SU-DHL-6 (cell line): ENCODE measurements around the gene CLSTN2.

Experiments used
- H2AFZ ChIP-seq: fragments of 200-600 bp; sonication (generic); 2 replicates; pipeline ENCODE4 v1.6.1; 2014; ENCODE audit warnings: low read depth, mild to moderate bottlenecking, moderate library complexity, mixed read lengths, antibody characterized with exemption, low read length; ENCODE audit not compliant: severe bottlenecking
- H3F3A ChIP-seq: fragments of 200-600 bp; shearing (Covaris generic); 2 replicates; pipeline ENCODE4 v1.6.0; 2016; ENCODE audit warnings: antibody characterized with exemption, mild to moderate bottlenecking; ENCODE audit not compliant: insufficient read depth
- H3K27ac ChIP-seq: fragments of 200-600 bp; sonication (generic); 2 replicates; pipeline ENCODE4 v1.5.1; 2016; ENCODE audit warnings: low read depth, mild to moderate bottlenecking, low read length, moderate library complexity, mixed read lengths
- H3K27me3 ChIP-seq: fragments of 200-600 bp; sonication (generic), shearing (Covaris generic); 2 replicates; pipeline ENCODE4 v1.6.0; 2014; ENCODE audit warnings: mild to moderate bottlenecking, low read length
- H3K36me3 ChIP-seq: fragments of 200-600 bp; sonication (generic); 2 replicates; pipeline ENCODE4 v1.6.1; 2014; ENCODE audit warnings: mild to moderate bottlenecking, low read length, mixed read lengths
- H3K4me2 ChIP-seq: fragments of 300-600, 200-600 bp; shearing (Covaris generic), sonication (generic); 2 replicates; pipeline ENCODE4 v1.6.0; 2014; ENCODE audit warnings: low read length, low read depth, mild to moderate bottlenecking; ENCODE audit not compliant: poor library complexity, severe bottlenecking
- H3K4me3 ChIP-seq: fragments of 200-600 bp; sonication (generic); 2 replicates; pipeline ENCODE4 v1.5.1; 2014; ENCODE audit warnings: antibody characterized with exemption, low read length, mild to moderate bottlenecking, mixed read lengths; ENCODE audit not compliant: insufficient read depth, poor library complexity, severe bottlenecking
- H3K79me2 ChIP-seq: fragments of 200-600 bp; sonication (generic); 2 replicates; pipeline ENCODE4 v1.6.1; 2014; ENCODE audit warnings: mild to moderate bottlenecking, low read length, moderate library complexity; ENCODE audit not compliant: insufficient read depth
- H3K9ac ChIP-seq: fragments of 200-600 bp; sonication (generic); 2 replicates; pipeline ENCODE4 v1.7.0; 2014; ENCODE audit warnings: mild to moderate bottlenecking, low read length
- H3K9me2 ChIP-seq: fragments of 200-600 bp; sonication (generic); replicated peaks from 2 replicates; pipeline ENCODE4 v1.6.1; 2014; ENCODE audit warnings: low read length; ENCODE audit not compliant: insufficient read depth
- H3K9me3 ChIP-seq: fragments of 200-600 bp; sonication (generic); 2 replicates; pipeline ENCODE4 v1.6.1; 2014; ENCODE audit warnings: low read length, mixed read lengths; ENCODE audit not compliant: insufficient read depth
- H4K20me1 ChIP-seq: fragments of 200-600 bp; sonication (generic); 2 replicates; pipeline ENCODE4 v1.6.1; 2014; ENCODE audit warnings: low read depth, mild to moderate bottlenecking, antibody characterized with exemption, low read length, moderate library complexity, mixed read lengths
- CTCF ChIP-seq: fragments of 200-600 bp; sonication (generic); IDR thresholded peaks from one replicate; pipeline ENCODE4 v1.5.1; 2017; ENCODE audit warnings: antibody characterized with exemption, mild to moderate bottlenecking, low read length, moderate library complexity; ENCODE audit not compliant: insufficient read depth, poor library complexity, severe bottlenecking
- EZH2phosphoT487 ChIP-seq: fragments of 200-600 bp; sonication (generic), shearing (Covaris generic); conservative IDR thresholded peaks from 2 replicates; pipeline ENCODE4 v1.6.1; 2018; ENCODE audit warnings: mild to moderate bottlenecking, antibody characterized with exemption, low read length, moderate library complexity, mixed read lengths

Gene CLSTN2

GRCh38 chr3:140614001-140614400 lies 679.0 kb downstream of the CLSTN2 start:
- no peak overlapping the region for H3K4me2 ChIP-seq
- no peaks in the 10 kb centered on the region for H3K9me3 ChIP-seq
- no peaks in the 10 kb centered on the region for H3F3A ChIP-seq
- no peak overlapping the region for H3K27ac ChIP-seq
- no peaks in the 10 kb centered on the region for H3K36me3 ChIP-seq
- H3K79me2 ChIP-seq: no peaks in the 10 kb centered on the region
- no peak overlapping the region for H3K9ac ChIP-seq
- no peaks in the 10 kb centered on the region for H3K27me3 ChIP-seq
- TF ChIP-seq CTCF: no peak
- no peak for TF ChIP-seq EZH2phosphoT487
- no peak overlapping the region for H3K4me3 ChIP-seq
- H3K9me2 ChIP-seq: no peaks in the 10 kb centered on the region
- H2AFZ ChIP-seq: no peak overlapping the region
- no peaks in the 10 kb centered on the region for H4K20me1 ChIP-seq

- Histone ChIP-seq H3K9me3 (no peaks in the 10 kb centered on the region), H3K9me2 (no peaks in the 10 kb centered on the region), H3F3A (no peaks in the 10 kb centered on the region), H3K4me2 (no peak overlapping the region), H3K9ac (no peak overlapping the region), H3K36me3 (no peaks in the 10 kb centered on the region), H2AFZ (no peak overlapping the region), H3K27me3 (no peaks in the 10 kb centered on the region), H3K4me3 (no peak overlapping the region), H4K20me1 (no peaks in the 10 kb centered on the region), H3K79me2 (no peaks in the 10 kb centered on the region), H3K27ac (no peak overlapping the region)
- TF ChIP-seq EZH2phosphoT487 (no peak), CTCF (no peak)
These were observed 682.1 kb downstream of the CLSTN2 start for GRCh38 chr3:140617135-140617534.

GRCh38 chr3:140626856-140627255 lies 691.9 kb downstream of the CLSTN2 start:
- Histone ChIP-seq H3K9me2 (no peaks in the 10 kb centered on the region), H3K9ac (no peak overlapping the region), H3K4me3 (no peak overlapping the region), H3K27ac (no peak overlapping the region), H3K36me3 (no peaks in the 10 kb centered on the region), H3F3A (no peaks in the 10 kb centered on the region), H3K9me3 (no peaks in the 10 kb centered on the region), H3K4me2 (no peak overlapping the region), H2AFZ (no peak overlapping the region), H3K79me2 (no peaks in the 10 kb centered on the region), H3K27me3 (no peaks in the 10 kb centered on the region), H4K20me1 (no peaks in the 10 kb centered on the region)
- TF ChIP-seq CTCF (no peak), EZH2phosphoT487 (no peak)
